Heart right ventricle (tissue), 16 donors: ENCODE results near the gene DNMT3A. TPM values are rescaled to one million over a fixed set of nuclear protein-coding genes. Genes with fewer than 3 reads are reported as not detected.
A peak's percentile ranks its signal among the peaks of the same experiment; 100 is the strongest.

Source experiments
- ATAC-seq, 8 donors: fragments of 200-7000 bp; cut with Tn5 transposase; one replicate each; pipeline ENCODE4 v1.9.1; 2020; ENCODE audit warnings: mild to moderate bottlenecking in 8 of 8, moderate library complexity in 8 of 8, moderate number of reproducible peaks in 1 of 8
- DNase-seq, 2 donors: peaks; one replicate each; pipeline ENCODE4 v3.0.0-alpha.2; 2020
- H3K27ac ChIP-seq, 10 donors: fragments of 200-600 bp; sonication (generic) in 2 of 10; one replicate each; pipeline versions ENCODE4 v1.5.0 to v1.8.0; 2020 to 2022; ENCODE audit warnings: mild to moderate bottlenecking in 3 of 10
- H3K27me3 ChIP-seq, 7 donors: fragments of 200-600 bp; one replicate each; pipeline ENCODE4 v1.8.0; 2021 to 2022; ENCODE audit warnings: mild to moderate bottlenecking in 2 of 7
- H3K36me3 ChIP-seq, 9 donors: fragments of 200-600 bp; sonication (generic) in 1 of 9; one replicate each; pipeline versions ENCODE4 v1.5.0 to v1.8.0; 2020 to 2022; ENCODE audit warnings: mild to moderate bottlenecking in 2 of 9
- H3K4me1 ChIP-seq, 9 donors: fragments of 200-600 bp; sonication (generic) in 1 of 9; one replicate each; pipeline versions ENCODE4 v1.5.0 to v1.8.0; 2020 to 2022; ENCODE audit warnings: mild to moderate bottlenecking in 4 of 9
- H3K4me3 ChIP-seq, 10 donors: fragments of 200-600 bp; sonication (generic) in 2 of 10; one replicate each; pipeline versions ENCODE4 v1.5.0 to v1.8.0; 2020 to 2022; ENCODE audit warnings: mild to moderate bottlenecking in 7 of 10, moderate library complexity in 2 of 10
- H3K9me3 ChIP-seq, 11 donors: fragments of 200-600 bp in 10 of 11; sonication (generic) in 2 of 11; one replicate each; pipeline versions ENCODE4 v1.5.0 to v1.8.0; 2013 to 2022; ENCODE audit warnings: mild to moderate bottlenecking in 2 of 11, control low read depth in 1 of 11, moderate library complexity in 1 of 11
- WGBS, 2 donors: extraction: QIAGEN DNeasy Blood & Tissue Kit; methylation state at CpG; one replicate each; pipeline ENCODE4 v1.1.7; 2013; ENCODE audit warnings: inconsistent platforms in 1 of 2; 5-methylcytosine and 5-hydroxymethylcytosine counted together
- intact Hi-C, 10 donors: fragments of 100-400 bp; cut with DNase I; formaldehyde crosslinking; loops; one replicate each; pipeline versions ENCODE4 v1.11.1 to v1.14.2; 2022
- polyA plus RNA-seq, 2 donors: library from polyadenylated mRNA; stranded (reverse); fragments of 200-250 nt; gene quantifications; one replicate each; pipeline ENCODE4 v1.2.3, GENCODE V29; 2013
- total RNA-seq, 10 donors: library from RNA; stranded (reverse); fragmentation: NEBNext Ultra II Directional in 3 of 10; extraction: Animal tissue kit (Norgen Biotek cat#: 25700) in 3 of 10; gene quantifications; one replicate each; pipeline versions ENCODE4 v1.2.1 to v1.2.4, GENCODE V29; 2021 to 2023
- TF ChIP-seq, protein P1 (sequence below), 9 donors: fragments of 200-600 bp; sonication (generic) in 2 of 9; IDR thresholded peaks; one replicate each; pipeline versions ENCODE4 v1.5.0 to v1.8.0; 2021 to 2022; ENCODE audit warnings: antibody characterized with exemption in 9 of 9, mild to moderate bottlenecking in 5 of 9, moderate library complexity in 1 of 9
- donor health status: Arrhythmogenic right ventricular cardiomyopathy.
- donor health status: ischemic (EF 13 %, LVEDD 7.1; RV severe dilation, severe dysfunction).
- donor health status: healthy with polysubstance abuse.
- donor health status: DM: no; HTN: yes; CAD: no.
- donor health status: DM: no; HTN: no; CAD: no.
- donor health status: ischemic (EF 25% LVEDD 6.9; RV normal size, moderate dysfunction).
- donor health status: ischemic (EF 25% LVEDD 5.7; RV mildly dilated, moderate dysfunction).
- donor health status: healthy.
- donor health status: DM: yes; HTN: yes; CAD: no.
- donor health status: Ischemic cardiomyopathy.
- donor health status: ischemic (EF 35%, LVEDD 5.7; RV mildly dilated, moderate dysfunction).
- donor health status: nonischemic (EF 11% LVEDD 7.7; RV severe dilation, severe dysfunction).
- donor health status: DM: yes; HTN: yes; CAD: no.
- donor health status: PGD.
- donor health status: ischemic (EF 29% LVEDD 5.4; RV normal size, mild dysfunction).
- donor health status: nonischemic (EF 23%, LVEDD 6.1; RV moderate dilation, normal function).

DNMT3A gene
- total and polyA plus RNA-seq, 12 donors = 4.7 to 23.7 (median 19.3) TPM

DNA sequence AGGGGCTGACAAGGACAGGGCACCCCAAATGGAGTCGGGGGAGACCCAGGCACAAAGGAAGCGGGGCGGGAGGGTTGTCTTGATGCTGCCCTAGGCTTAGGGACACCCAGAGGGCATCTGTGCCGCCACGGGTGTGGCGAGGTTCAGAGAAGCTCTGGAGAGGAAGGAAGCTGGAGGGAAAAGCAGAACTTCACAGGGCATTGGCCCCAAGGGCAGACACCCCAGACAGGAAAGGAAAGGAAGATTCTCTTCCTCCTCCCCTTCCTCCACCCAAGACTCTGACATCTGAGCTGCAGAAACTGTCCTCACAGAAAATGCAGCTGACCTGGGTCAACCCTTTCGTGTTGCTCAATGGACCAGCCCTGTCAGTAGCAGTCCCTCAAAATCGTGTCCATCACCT, 25.6 kb downstream of the DNMT3A start:
- 62 to 70% methylated on average over 8 of the region's 8 CpGs for WGBS, 2 donors
- intact Hi-C loops = no loop called here
- no peaks in the 10 kb centered on the region for H3K27me3 ChIP-seq
- DNase-seq (no peak), ATAC-seq (peak in 6 of 8 donors; percentile 1 to 40 (median 8))
- no peak overlapping the region for H3K4me3 ChIP-seq
- TF ChIP-seq, protein P1, sequence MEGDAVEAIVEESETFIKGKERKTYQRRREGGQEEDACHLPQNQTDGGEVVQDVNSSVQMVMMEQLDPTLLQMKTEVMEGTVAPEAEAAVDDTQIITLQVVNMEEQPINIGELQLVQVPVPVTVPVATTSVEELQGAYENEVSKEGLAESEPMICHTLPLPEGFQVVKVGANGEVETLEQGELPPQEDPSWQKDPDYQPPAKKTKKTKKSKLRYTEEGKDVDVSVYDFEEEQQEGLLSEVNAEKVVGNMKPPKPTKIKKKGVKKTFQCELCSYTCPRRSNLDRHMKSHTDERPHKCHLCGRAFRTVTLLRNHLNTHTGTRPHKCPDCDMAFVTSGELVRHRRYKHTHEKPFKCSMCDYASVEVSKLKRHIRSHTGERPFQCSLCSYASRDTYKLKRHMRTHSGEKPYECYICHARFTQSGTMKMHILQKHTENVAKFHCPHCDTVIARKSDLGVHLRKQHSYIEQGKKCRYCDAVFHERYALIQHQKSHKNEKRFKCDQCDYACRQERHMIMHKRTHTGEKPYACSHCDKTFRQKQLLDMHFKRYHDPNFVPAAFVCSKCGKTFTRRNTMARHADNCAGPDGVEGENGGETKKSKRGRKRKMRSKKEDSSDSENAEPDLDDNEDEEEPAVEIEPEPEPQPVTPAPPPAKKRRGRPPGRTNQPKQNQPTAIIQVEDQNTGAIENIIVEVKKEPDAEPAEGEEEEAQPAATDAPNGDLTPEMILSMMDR (IDR thresholded peaks at IDR 0.05) = no peak
- H3K9me3 ChIP-seq = no peaks in the 10 kb centered on the region
- H3K4me1 ChIP-seq = peaks cover 18 to 72% (median 56%) of the 10 kb centered on the region in 9 donors
- peaks cover 0 to 25% (median 0%) of the 10 kb centered on the region in 9 donors for H3K36me3 ChIP-seq
- H3K27ac ChIP-seq = peak overlapping the region in 8 of 10 donors; percentile 71 to 91 (median 84)

DNA sequence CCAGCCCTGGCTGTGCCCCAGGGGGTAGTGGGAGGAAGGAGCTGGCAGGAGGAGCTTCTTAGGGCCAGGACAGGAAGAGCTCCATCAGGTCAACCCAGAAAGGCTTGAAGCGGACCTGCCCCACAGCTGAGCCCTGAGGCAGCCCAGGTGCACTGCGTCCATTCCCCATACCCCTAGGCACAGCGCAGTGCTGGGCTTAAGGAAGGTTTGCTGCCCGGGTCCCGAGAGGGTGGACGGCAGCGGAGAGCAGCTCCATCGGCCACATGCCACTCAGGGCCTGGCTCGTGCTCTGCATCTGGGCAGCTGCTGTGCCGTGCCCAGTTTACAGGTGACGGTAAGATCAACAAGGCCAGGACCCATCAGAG, 26.4 kb downstream of the DNMT3A start:
- Histone ChIP-seq H3K4me3 (peak overlapping the region in 1 of 10 donors; percentile 3), H3K9me3 (no peaks in the 10 kb centered on the region), H3K36me3 (peaks cover 0 to 25% (median 0%) of the 10 kb centered on the region in 9 donors), H3K4me1 (peaks cover 23 to 80% (median 64%) of the 10 kb centered on the region in 9 donors), H3K27ac (peak overlapping the region; percentile 22 to 91 (median 84)), H3K27me3 (no peaks in the 10 kb centered on the region)
- intact Hi-C loops = no loop called here
- DNase-seq = no peak
- WGBS, 2 donors = 51 to 59% methylated on average over 11 of the region's 11 CpGs
- TF ChIP-seq, protein P1 (IDR thresholded peaks at IDR 0.05) = no peak
- peak in 3 of 8 donors; percentile 3 to 9 (median 5) for ATAC-seq

DNA sequence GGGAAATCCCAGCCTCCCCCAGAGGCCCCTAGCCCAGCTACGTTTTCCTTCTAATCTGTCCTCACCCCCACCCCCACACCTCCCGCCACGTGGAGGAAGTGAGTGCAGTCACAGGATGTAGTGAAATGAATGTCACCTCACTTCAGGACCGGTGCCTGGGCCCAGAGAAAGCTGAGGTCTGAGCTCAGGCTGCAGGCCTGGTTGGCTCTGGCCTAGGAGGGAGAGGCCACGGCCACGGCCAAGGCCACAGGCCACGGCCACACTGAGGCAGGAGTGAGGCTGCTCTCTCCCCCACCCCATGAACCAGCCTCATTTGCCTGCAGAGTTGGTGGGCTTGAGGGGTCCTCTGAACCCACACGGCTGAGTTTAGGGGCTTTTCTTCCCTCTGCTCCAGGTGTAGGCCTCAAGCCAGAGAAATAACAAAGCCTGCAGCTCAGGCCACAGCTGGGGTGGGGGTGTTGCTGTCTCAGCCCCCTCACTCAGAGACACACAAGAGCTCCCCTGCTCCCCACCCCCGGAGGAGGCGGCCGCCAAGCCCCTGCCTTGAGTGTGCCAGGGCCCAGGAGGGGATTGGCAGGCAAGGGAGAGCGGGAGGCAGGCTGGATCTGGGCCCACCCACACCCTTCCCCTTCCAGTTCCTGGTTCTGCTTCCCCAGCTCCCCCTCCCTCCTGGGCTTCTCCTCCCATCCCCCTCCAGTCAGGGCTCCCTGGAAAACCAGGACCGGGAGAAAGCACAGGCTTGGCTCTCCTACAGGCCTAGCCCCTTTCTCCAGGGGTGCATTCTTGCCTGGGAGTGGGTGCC, 27.0 kb downstream of the DNMT3A start:
- H3K27me3 ChIP-seq = no peaks in the 10 kb centered on the region
- peak; percentile 77 to 88 for DNase-seq
- peak overlapping the region in 2 of 10 donors; percentile 3 to 27 for H3K4me3 ChIP-seq
- 8 to 13% methylated on average over 13 of the region's 13 CpGs for WGBS, 2 donors
- TF ChIP-seq, protein P1 (IDR thresholded peaks at IDR 0.05) = no peak
- H3K4me1 ChIP-seq = peaks cover 24 to 86% (median 68%) of the 10 kb centered on the region in 9 donors
- intact Hi-C loops = no loop called here
- peak overlapping the region; percentile 22 to 91 (median 84) for H3K27ac ChIP-seq
- H3K9me3 ChIP-seq = no peaks in the 10 kb centered on the region
- H3K36me3 ChIP-seq = peaks cover 0 to 25% (median 0%) of the 10 kb centered on the region in 9 donors
- ATAC-seq = peak; percentile 40 to 90 (median 77)

DNA sequence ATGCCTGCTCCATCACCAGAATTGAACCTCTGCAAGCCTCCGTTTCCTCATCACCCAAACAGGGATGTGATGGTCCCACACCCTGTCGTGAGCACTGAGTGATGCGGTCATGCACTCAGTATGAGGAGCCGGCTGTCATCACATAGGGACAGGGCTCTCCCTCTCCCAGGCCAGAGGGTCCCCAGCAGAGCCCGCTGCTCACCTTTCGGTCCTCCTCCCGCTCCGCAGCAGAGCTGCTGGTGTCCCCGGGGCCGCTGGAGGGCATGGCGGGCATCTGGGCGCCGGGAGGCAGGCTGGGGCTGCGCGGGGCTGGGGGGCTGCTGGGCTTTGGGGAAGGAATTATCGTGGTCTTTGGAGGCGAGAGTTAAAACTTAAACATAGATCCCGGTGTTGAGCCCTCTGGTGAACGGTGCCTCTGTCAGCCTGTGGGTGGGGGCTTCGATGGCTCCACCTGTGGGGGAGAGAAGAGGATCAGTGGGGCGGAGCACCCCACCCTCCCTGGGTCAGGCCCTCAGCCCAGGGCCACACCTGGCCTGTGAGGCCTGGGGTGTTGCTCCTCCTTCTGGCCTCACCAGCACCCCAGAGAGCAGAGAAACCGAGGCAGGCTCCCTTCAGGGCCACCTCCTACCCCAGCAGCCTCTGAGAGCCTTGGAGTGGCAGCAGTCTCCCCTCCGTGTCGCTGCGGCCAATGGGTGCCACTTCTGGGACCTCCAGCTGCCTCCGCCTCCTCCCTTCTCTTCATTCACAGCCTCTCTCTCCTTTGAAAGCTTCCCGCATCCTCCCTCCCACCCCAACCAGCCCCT, 27.8 kb downstream of the DNMT3A start:
- no peaks in the 10 kb centered on the region for H3K27me3 ChIP-seq
- H3K27ac ChIP-seq = peak overlapping the region in 9 of 10 donors; percentile 71 to 91 (median 85)
- peak overlapping the region in 1 of 10 donors; percentile 9 for H3K4me3 ChIP-seq
- ATAC-seq (no peak), DNase-seq (no peak)
- intact Hi-C loops = no loop called here
- WGBS, 2 donors = 79 to 85% methylated on average over 26 to 27 of the region's 27 CpGs
- H3K4me1 ChIP-seq = peaks cover 27 to 94% (median 75%) of the 10 kb centered on the region in 9 donors
- peaks cover 0 to 33% (median 3%) of the 10 kb centered on the region in 9 donors for H3K36me3 ChIP-seq
- no peaks in the 10 kb centered on the region for H3K9me3 ChIP-seq
- TF ChIP-seq, protein P1 (IDR thresholded peaks at IDR 0.05) = no peak
